Measurements from ENCODE around the gene MAP7D3.
"Not testable (repeated sequence)": the region's sequence is repeated elsewhere in the genome, so short reads cannot be mapped to it uniquely, and the experiment has no call there.

MAP7D3 gene

DNA sequence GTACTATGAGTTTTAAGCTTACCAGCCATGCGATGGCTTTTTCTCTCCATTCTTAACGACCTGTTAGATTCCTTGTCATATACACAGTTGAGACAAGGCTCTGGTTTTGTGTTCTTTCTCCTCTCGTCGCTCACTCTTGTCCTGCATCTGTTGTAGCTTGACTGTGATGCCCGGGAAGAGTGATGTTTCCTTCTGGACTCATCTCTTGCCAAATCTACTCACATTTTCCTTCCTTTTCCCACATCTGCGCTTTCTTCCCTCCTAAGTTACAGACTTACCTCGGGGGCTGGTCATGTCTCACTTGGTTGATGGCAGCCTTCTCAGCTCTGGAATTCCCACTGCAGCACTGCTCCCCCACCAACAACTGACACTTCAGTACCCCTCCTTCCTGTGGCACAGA lies 4.8 kb upstream of the MAP7D3 start:
- H3K36me3 ChIP-seq (ENCODE audit: control insufficient read depth, insufficient read depth, low read length): no peaks in the 10 kb centered on the region
- DNase-seq: no peak
- no peak overlapping the region for H3K4me3 ChIP-seq (ENCODE audit: insufficient read depth, low read depth, low read length, poor library complexity, severe bottlenecking)
- H3K9me3 ChIP-seq (ENCODE audit: control insufficient read depth, low read length): no peaks in the 10 kb centered on the region
- H3K4me1 ChIP-seq (ENCODE audit: control insufficient read depth, insufficient read depth, low read length, poor library complexity, severe bottlenecking): no peaks in the 10 kb centered on the region
- no peaks in the 10 kb centered on the region for H3K27me3 ChIP-seq (replicated peaks; ENCODE audit: control insufficient read depth, insufficient read depth, low read length, poor library complexity, severe bottlenecking)
- H3K27ac ChIP-seq (ENCODE audit: insufficient read depth, low read length, poor library complexity, severe bottlenecking): no peak overlapping the region

DNA sequence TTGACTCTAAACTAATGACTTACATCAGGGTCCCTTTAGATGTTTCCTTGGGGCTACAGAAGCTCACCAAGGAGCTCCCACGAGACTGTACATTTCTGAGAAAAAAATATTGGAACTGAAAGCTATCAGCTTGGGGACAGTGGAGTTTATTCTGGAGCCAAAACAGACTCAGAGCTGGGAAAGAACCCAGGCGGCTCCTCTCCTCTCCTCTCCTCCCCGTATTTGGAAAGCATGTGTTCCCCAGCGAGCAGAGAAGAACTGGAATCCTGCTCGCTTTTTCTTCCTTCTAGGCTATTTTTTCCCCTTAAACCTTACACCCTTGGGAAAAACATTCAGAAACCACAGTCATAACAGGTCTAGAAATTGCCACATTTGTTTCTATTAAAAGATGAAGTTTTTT lies 4.3 kb upstream of the MAP7D3 start:
- Histone ChIP-seq H3K9me3 (ENCODE audit: control insufficient read depth, low read length) (no peaks in the 10 kb centered on the region), H3K27ac (ENCODE audit: insufficient read depth, low read length, poor library complexity, severe bottlenecking) (no peak overlapping the region), H3K4me3 (ENCODE audit: insufficient read depth, low read depth, low read length, poor library complexity, severe bottlenecking) (no peak overlapping the region), H3K36me3 (ENCODE audit: control insufficient read depth, insufficient read depth, low read length) (no peaks in the 10 kb centered on the region), H3K27me3 (replicated peaks; ENCODE audit: control insufficient read depth, insufficient read depth, low read length, poor library complexity, severe bottlenecking) (no peaks in the 10 kb centered on the region), H3K4me1 (ENCODE audit: control insufficient read depth, insufficient read depth, low read length, poor library complexity, severe bottlenecking) (no peaks in the 10 kb centered on the region)
- no peak for DNase-seq

DNA sequence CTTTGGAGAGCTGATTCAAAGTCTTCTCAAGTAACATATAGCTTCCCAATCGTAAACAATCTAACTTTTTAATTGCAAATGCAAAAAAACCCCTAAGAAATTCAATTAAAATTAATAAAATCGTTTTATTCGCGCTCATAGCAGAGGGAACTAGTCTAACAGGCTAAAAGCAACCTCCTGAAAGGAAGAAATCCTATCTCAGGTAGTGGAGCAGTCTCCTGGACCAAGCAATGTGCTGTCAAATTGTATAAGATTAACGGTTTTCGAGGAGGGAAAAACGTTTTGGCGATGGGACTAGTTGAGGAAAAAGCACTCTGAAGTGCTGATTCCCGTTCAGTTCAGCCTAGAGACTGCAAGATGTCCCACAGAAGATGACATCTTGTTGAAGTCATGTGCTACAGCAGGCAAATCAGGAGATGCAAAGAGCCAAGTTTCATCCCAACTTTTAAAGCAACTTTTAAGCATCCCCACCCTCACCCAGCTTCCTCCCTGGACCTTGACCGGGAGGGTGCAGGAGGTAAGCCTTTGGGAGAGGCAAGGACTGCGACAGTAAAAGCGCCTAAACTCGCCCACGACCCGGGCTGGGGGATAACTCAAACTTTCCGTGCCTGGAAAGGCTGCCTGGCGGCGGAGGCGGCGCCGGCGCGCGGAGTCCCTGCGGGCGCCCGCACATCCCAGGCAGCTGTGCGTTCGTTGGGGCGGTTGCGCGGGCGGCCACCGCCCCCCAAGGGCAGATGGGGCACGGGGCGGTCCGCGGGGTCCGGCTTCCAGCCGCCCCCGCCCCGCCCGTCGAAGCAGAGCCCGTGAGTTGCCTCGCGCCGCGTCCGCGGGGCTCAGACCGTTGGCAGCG lies 784 bp downstream of the MAP7D3 start:
- Histone ChIP-seq H3K9me3 (ENCODE audit: control insufficient read depth, low read length) (no peaks in the 10 kb centered on the region), H3K27ac (ENCODE audit: insufficient read depth, low read length, poor library complexity, severe bottlenecking) (peak overlapping the region; percentile 57), H3K36me3 (ENCODE audit: control insufficient read depth, insufficient read depth, low read length) (no peaks in the 10 kb centered on the region), H3K27me3 (replicated peaks; ENCODE audit: control insufficient read depth, insufficient read depth, low read length, poor library complexity, severe bottlenecking) (no peaks in the 10 kb centered on the region), H3K4me1 (ENCODE audit: control insufficient read depth, insufficient read depth, low read length, poor library complexity, severe bottlenecking) (no peaks in the 10 kb centered on the region), H3K4me3 (ENCODE audit: insufficient read depth, low read depth, low read length, poor library complexity, severe bottlenecking) (peak overlapping the region; percentile 68)
- DNase-seq: peak in 2 of 3 donors; percentile 0 to 3

DNA sequence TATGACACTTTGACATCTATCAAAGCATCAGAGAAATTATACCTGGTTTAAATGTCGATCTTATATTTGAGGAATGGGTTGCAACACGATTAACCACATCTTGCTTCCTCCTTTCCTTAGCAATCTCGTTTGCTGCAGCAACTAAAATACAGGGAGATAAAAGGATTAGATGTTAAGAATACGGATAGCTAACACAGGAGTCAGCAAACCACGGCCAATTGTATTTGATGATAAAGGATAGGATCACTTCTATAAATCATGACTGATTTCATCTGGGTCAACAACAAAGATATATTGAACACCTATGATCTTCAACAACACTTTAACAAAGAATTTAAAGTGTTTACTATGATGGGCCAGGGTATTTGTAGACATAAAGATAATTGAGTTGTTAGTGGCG lies 5.0 kb downstream of the MAP7D3 start:
- Histone ChIP-seq H3K9me3 (ENCODE audit: control insufficient read depth, low read length) (no peaks in the 10 kb centered on the region), H3K27me3 (replicated peaks; ENCODE audit: control insufficient read depth, insufficient read depth, low read length, poor library complexity, severe bottlenecking) (no peaks in the 10 kb centered on the region), H3K36me3 (ENCODE audit: control insufficient read depth, insufficient read depth, low read length) (peaks cover 5% of the 10 kb centered on the region), H3K4me1 (ENCODE audit: control insufficient read depth, insufficient read depth, low read length, poor library complexity, severe bottlenecking) (no peaks in the 10 kb centered on the region), H3K27ac (ENCODE audit: insufficient read depth, low read length, poor library complexity, severe bottlenecking) (no peak overlapping the region), H3K4me3 (ENCODE audit: insufficient read depth, low read depth, low read length, poor library complexity, severe bottlenecking) (no peak overlapping the region)
- DNase-seq: no peak

DNA sequence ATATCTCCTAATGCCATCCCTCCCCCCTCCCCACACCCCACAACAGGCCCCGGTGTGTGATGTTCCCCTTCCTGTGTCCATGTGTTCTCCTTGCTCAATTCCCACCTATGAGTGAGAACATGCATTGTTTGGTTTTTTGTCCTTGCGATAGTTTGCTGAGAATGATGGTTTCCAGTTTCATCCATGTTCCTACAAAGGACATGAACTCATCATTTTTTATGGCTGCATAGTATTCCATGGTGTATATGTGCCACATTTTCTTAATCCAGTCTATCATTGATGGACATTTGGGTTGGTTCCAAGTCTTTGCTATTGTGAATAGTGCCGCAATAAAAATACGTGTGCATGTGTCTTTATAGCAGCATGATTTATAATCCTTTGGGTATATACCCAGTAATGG lies 13.4 kb downstream of the MAP7D3 start:
- DNase-seq; H3K9me3 ChIP-seq (ENCODE audit: control insufficient read depth, low read length); H3K36me3 ChIP-seq (ENCODE audit: control insufficient read depth, insufficient read depth, low read length); H3K27me3 ChIP-seq (replicated peaks; ENCODE audit: control insufficient read depth, insufficient read depth, low read length, poor library complexity, severe bottlenecking); H3K4me1 ChIP-seq (ENCODE audit: control insufficient read depth, insufficient read depth, low read length, poor library complexity, severe bottlenecking); H3K4me3 ChIP-seq (ENCODE audit: insufficient read depth, low read depth, low read length, poor library complexity, severe bottlenecking); H3K27ac ChIP-seq (ENCODE audit: insufficient read depth, low read length, poor library complexity, severe bottlenecking): not testable (repeated sequence)

DNA sequence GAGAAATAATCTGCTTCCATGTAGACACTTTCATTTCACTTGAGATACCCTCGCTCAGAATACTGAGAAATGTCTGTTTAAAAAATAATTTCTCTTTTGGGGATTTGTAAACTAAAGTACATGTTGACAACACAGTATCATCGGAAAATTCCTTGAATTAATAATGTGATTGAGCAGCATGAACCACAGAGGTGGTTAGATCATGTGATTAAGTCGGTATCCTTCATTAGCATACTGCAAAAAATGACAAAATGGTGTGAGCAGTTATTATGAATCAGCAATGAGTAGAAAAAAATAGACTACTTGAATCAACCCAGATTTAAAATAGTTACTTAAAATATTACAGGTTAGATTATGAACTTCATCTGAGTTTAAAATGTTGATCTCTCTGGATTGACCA lies 14.1 kb downstream of the MAP7D3 start:
- no peaks in the 10 kb centered on the region for H3K9me3 ChIP-seq (ENCODE audit: control insufficient read depth, low read length)

DNA sequence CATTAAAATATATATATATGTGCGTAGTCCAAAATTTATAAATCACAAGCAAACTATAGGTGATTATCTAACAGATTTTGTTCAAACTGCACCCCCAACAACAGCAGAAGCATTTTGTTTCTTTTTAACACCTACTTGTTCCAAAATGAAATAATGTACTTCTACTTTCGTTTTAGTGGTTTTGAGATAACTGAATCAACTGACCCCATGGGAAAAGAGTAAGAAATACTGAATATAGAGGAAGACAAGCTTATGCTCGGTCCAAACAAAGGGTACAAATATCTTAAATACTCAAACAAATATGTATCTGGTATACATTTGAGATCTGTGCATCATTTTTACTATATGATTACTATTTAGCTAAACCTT lies 22.4 kb downstream of the MAP7D3 start:
- Histone ChIP-seq H3K27ac (ENCODE audit: insufficient read depth, low read length, poor library complexity, severe bottlenecking) (no peak overlapping the region), H3K4me1 (ENCODE audit: control insufficient read depth, insufficient read depth, low read length, poor library complexity, severe bottlenecking) (no peaks in the 10 kb centered on the region), H3K36me3 (ENCODE audit: control insufficient read depth, insufficient read depth, low read length) (peaks cover 19% of the 10 kb centered on the region), H3K27me3 (replicated peaks; ENCODE audit: control insufficient read depth, insufficient read depth, low read length, poor library complexity, severe bottlenecking) (no peaks in the 10 kb centered on the region), H3K9me3 (ENCODE audit: control insufficient read depth, low read length) (no peaks in the 10 kb centered on the region), H3K4me3 (ENCODE audit: insufficient read depth, low read depth, low read length, poor library complexity, severe bottlenecking) (no peak overlapping the region)
- no peak for DNase-seq

More for the DNA sequence above, 14.1 kb downstream of the MAP7D3 start:
- Histone ChIP-seq H3K4me3 (ENCODE audit: insufficient read depth, low read depth, low read length, poor library complexity, severe bottlenecking) (no peak overlapping the region), H3K27ac (ENCODE audit: insufficient read depth, low read length, poor library complexity, severe bottlenecking) (no peak overlapping the region), H3K4me1 (ENCODE audit: control insufficient read depth, insufficient read depth, low read length, poor library complexity, severe bottlenecking) (no peaks in the 10 kb centered on the region), H3K36me3 (ENCODE audit: control insufficient read depth, insufficient read depth, low read length) (peaks cover 1% of the 10 kb centered on the region), H3K27me3 (replicated peaks; ENCODE audit: control insufficient read depth, insufficient read depth, low read length, poor library complexity, severe bottlenecking) (no peaks in the 10 kb centered on the region)
- DNase-seq: no peak

DNA sequence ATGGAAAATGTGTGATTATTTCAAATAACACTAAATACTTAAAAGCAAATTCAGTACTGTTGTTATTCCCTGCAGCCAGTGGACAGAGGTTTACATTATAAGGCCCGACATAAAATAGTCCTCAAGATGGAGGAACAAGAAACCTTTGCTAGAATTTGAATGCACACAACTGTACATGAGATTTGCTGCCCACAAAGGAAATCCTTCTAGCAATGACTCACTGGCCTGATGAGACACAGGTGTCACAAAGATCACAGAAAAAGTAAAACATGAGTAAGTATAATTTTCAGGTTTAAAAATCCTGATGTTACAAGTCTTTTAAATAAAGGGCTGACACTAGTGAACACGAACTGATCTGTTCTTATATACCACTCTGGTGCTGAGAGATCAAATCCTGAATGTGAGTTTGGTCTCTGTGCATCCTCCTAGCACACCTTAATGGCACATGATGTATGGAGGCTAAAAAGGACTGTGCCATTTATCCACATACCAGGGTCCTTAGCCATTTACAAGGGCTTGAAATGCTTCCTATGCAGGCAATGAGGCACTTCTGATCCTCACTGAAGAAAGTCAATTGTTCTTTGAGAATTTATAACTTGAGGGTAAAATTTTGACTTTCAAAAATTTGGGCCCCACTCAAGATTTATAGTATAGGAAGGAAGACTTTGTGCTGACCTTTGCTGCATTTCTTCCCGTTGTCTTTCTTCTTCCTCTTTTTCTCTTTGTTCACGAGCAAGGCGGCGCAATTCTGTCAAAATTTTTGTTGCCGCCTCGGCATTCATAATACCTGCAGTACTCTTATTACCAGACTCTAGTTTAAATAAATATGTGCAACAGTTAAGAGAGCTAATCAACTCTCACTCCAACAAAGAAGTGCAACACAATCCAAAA lies 23.0 kb downstream of the MAP7D3 start:
- H3K4me3 ChIP-seq (ENCODE audit: insufficient read depth, low read depth, low read length, poor library complexity, severe bottlenecking): no peak overlapping the region
- H3K27me3 ChIP-seq (replicated peaks; ENCODE audit: control insufficient read depth, insufficient read depth, low read length, poor library complexity, severe bottlenecking): no peaks in the 10 kb centered on the region
- H3K9me3 ChIP-seq (ENCODE audit: control insufficient read depth, low read length): no peaks in the 10 kb centered on the region
- no peak for DNase-seq
- no peak overlapping the region for H3K27ac ChIP-seq (ENCODE audit: insufficient read depth, low read length, poor library complexity, severe bottlenecking)
- H3K4me1 ChIP-seq (ENCODE audit: control insufficient read depth, insufficient read depth, low read length, poor library complexity, severe bottlenecking): no peaks in the 10 kb centered on the region
- peaks cover 19% of the 10 kb centered on the region for H3K36me3 ChIP-seq (ENCODE audit: control insufficient read depth, insufficient read depth, low read length)

DNA sequence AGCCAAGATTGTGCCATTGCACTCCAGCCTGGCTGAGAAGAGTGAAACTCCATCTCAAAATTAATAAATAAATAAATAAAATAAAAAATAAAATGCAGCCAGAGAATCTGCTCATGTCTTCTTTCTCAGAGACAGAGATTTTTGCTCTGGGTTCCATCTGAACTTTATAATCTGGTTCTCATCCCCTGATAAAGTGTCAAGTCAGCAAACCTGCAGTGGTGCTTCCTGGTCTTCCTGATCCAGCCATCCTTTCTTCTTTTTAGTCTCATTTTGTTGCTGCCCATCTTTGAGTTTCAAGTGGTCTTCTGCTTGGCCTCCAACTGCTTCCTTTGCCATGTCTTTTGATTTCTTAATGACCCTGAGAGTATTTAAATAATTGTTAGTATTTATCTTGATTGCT lies 24.1 kb downstream of the MAP7D3 start:
- H3K27me3 ChIP-seq (replicated peaks; ENCODE audit: control insufficient read depth, insufficient read depth, low read length, poor library complexity, severe bottlenecking): no peaks in the 10 kb centered on the region
- no peaks in the 10 kb centered on the region for H3K9me3 ChIP-seq (ENCODE audit: control insufficient read depth, low read length)
- no peaks in the 10 kb centered on the region for H3K4me1 ChIP-seq (ENCODE audit: control insufficient read depth, insufficient read depth, low read length, poor library complexity, severe bottlenecking)
- no peak overlapping the region for H3K27ac ChIP-seq (ENCODE audit: insufficient read depth, low read length, poor library complexity, severe bottlenecking)
- peaks cover 18% of the 10 kb centered on the region for H3K36me3 ChIP-seq (ENCODE audit: control insufficient read depth, insufficient read depth, low read length)
- no peak overlapping the region for H3K4me3 ChIP-seq (ENCODE audit: insufficient read depth, low read depth, low read length, poor library complexity, severe bottlenecking)
- DNase-seq: no peak

All from effector memory CD4-positive, alpha-beta T cell (primary cell).